Type B pancreatic cell (in vitro differentiated cells): ENCODE data around the gene MSH3. TPM values are rescaled to one million over a fixed set of nuclear protein-coding genes. Genes with fewer than 3 reads are reported as not detected.
"Not testable (repeated sequence)": the region's sequence is repeated elsewhere in the genome, so short reads cannot be mapped to it uniquely, and the experiment has no call there.

ENCODE experiments used
- DNase-seq: peaks from one replicate; pipeline ENCODE4 v3.0.0; 2021; ENCODE audit warnings: mixed read lengths; ENCODE audit not compliant: unreplicated experiment; ENCODE audit errors: extremely low spot score
- H3K27ac Mint-ChIP-seq: 2 replicates; pipeline ENCODE4 v1.8.0; 2021; ENCODE audit warnings: mild to moderate bottlenecking, mixed read lengths
- H3K27me3 Mint-ChIP-seq: 2 replicates; pipeline ENCODE4 v1.8.0; 2021; ENCODE audit warnings: mixed read lengths
- H3K36me3 Mint-ChIP-seq: 2 replicates; pipeline ENCODE4 v1.8.0; 2021; ENCODE audit warnings: mixed read lengths
- H3K4me1 Mint-ChIP-seq: one replicate; pipeline ENCODE4 v1.8.0; 2021; ENCODE audit warnings: mixed read lengths; ENCODE audit not compliant: unreplicated experiment
- H3K4me3 Mint-ChIP-seq: 2 replicates; pipeline ENCODE4 v1.8.0; 2021; ENCODE audit warnings: mild to moderate bottlenecking, mixed read lengths
- H3K9me3 Mint-ChIP-seq: 2 replicates; pipeline ENCODE4 v1.8.0; 2021; ENCODE audit warnings: mixed read lengths
- total RNA-seq: library from RNA; stranded (reverse); gene quantifications from 2 replicates; pipeline ENCODE4 v1.2.1, GENCODE V29; 2021; ENCODE audit warnings: low replicate concordance
- TF ChIP-seq, protein P1 (sequence below): fragments of 200-600 bp; sonication (generic); conservative IDR thresholded peaks from 2 replicates; pipeline ENCODE4 v1.5.0; 2021; ENCODE audit warnings: antibody characterized with exemption, mild to moderate bottlenecking

MSH3 gene
- total RNA-seq, 1 donor from 2014 or later = 13.9 TPM

DNA sequence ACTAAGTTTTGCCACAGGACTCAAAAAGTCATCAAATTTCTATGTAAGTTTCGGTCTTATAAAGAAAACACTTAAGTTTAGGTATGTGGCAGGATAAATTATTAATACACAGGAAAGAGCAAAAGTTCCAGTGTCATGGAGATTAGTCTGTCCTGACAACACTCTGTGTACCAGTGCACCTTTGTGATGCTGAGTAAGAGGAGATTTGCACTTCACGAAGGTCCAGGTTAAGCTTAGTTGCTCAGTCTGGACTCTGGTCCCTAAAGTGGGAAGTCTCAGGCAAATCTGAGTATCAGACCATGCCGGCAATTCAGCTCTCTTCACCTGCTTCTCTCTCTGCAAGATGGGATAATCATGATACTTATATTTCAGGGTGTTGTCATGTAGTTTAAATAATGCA is 166.2 kb downstream of the MSH3 start:
- DNase-seq = no peak
- Mint-ChIP-seq H3K36me3 (peaks cover 27% of the 10 kb centered on the region), H3K27ac (no peak overlapping the region), H3K9me3 (peaks cover 9% of the 10 kb centered on the region), H3K27me3 (no peaks in the 10 kb centered on the region), H3K4me1 (no peaks in the 10 kb centered on the region), H3K4me3 (no peak overlapping the region)
- TF ChIP-seq, protein P1, sequence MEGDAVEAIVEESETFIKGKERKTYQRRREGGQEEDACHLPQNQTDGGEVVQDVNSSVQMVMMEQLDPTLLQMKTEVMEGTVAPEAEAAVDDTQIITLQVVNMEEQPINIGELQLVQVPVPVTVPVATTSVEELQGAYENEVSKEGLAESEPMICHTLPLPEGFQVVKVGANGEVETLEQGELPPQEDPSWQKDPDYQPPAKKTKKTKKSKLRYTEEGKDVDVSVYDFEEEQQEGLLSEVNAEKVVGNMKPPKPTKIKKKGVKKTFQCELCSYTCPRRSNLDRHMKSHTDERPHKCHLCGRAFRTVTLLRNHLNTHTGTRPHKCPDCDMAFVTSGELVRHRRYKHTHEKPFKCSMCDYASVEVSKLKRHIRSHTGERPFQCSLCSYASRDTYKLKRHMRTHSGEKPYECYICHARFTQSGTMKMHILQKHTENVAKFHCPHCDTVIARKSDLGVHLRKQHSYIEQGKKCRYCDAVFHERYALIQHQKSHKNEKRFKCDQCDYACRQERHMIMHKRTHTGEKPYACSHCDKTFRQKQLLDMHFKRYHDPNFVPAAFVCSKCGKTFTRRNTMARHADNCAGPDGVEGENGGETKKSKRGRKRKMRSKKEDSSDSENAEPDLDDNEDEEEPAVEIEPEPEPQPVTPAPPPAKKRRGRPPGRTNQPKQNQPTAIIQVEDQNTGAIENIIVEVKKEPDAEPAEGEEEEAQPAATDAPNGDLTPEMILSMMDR = no peak

DNA sequence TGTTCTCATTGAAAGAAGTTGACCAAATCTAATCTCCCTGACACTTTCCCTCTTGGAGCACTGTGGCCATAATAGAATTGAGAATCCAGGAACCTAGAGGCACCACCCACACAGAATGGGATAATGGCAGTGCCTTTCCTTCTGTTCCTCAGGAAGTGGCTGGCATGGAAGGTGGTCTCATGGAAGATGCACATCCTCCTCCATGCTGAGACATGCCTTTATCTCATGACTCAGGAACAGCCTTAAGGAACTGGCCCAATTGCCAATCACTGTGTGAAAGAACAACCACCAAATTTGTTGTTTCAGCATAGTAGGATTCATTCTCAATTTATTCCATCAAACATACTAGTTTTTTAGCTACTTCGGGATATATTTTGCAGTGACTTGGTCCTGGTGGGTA is 168.2 kb downstream of the MSH3 start:
- Mint-ChIP-seq H3K4me3 (no peak overlapping the region), H3K4me1 (no peaks in the 10 kb centered on the region), H3K27ac (no peak overlapping the region), H3K27me3 (no peaks in the 10 kb centered on the region), H3K9me3 (peaks cover 9% of the 10 kb centered on the region), H3K36me3 (peaks cover 20% of the 10 kb centered on the region)
- DNase-seq = no peak
- TF ChIP-seq, protein P1 = no peak

DNA sequence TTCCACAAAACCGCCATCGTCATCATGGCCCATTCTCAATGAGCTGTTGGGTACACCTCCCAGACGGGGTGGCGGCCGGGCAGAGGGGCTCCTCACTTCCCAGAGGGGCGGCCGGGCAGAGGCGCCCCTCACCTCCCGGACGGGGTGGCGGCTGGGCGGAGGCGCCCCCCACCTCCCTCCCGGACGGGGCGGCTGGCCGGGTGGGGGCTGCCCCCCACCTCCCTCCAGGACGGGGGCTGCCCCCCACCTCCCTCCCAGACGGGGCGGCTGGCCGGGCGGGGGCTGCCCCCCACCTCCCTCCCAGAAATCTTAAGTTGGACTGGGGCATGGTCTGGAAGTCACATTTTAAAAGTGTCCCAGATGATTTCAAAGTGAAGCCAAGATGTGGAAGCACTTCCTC is 169.7 kb downstream of the MSH3 start:
- peaks cover 11% of the 10 kb centered on the region for H3K9me3 Mint-ChIP-seq
- peaks cover 24% of the 10 kb centered on the region for H3K36me3 Mint-ChIP-seq
- not testable (repeated sequence) for H3K27ac Mint-ChIP-seq, H3K27me3 Mint-ChIP-seq, H3K4me1 Mint-ChIP-seq, H3K4me3 Mint-ChIP-seq, DNase-seq

DNA sequence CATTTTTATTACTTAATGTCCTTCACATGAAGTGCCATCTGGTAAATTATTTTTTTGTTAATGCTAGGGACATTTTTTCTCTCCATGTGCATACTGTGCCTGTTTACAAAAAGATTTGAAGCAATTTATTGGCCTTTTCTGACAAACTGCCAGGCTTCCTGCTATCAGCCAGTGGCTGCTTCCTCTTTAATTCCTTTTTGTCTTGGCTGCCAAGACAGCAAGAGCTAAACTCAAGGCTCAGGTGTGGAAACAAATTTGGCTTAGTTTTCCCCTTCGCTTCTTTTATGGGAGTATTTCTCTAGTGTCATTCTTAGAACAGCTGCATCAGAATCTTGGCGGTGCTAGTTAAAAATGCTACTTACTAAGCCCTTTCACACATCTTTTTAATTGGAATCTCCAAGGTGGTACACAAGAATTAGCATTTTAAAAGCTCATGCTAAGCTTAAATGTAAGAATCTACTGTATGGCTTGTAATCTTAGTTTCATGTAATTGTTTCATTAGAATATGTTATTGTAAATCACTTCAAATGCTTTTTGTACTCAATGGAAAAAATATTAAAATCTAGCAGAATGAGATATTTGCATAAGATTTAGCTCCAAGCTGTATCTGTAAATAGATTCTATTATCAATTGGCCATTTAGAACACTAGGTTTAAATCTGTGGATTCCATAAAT is 171.5 kb downstream of the MSH3 start:
- TF ChIP-seq, protein P1 = no peak
- Mint-ChIP-seq H3K4me1 (no peaks in the 10 kb centered on the region), H3K9me3 (peaks cover 14% of the 10 kb centered on the region), H3K4me3 (no peak overlapping the region), H3K27ac (no peak overlapping the region), H3K27me3 (no peaks in the 10 kb centered on the region), H3K36me3 (peaks cover 27% of the 10 kb centered on the region)
- no peak for DNase-seq

DNA sequence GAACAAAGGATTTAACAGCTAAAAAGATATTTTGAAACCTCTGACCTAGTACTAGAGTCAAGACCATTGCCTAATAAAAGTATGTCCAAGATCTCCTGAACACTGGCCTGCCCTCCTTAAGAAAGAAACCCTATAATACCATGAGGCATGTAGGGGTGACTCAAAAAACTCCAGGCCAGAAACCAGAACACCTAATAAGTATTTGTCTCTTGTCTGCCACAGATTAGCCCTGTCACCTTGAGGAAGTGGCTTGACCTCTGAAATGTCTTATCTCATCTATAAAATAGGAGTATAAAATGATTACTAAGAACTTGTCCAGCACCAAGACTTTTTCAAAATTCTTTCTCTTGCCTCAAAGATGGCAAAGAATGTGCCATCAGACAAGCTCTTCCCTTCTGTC is 180.3 kb downstream of the MSH3 start:
- no peaks in the 10 kb centered on the region for H3K4me1 Mint-ChIP-seq
- no peak overlapping the region for H3K27ac Mint-ChIP-seq
- no peak overlapping the region for H3K4me3 Mint-ChIP-seq
- TF ChIP-seq, protein P1 = no peak
- no peaks in the 10 kb centered on the region for H3K27me3 Mint-ChIP-seq
- peaks cover 4% of the 10 kb centered on the region for H3K36me3 Mint-ChIP-seq
- no peaks in the 10 kb centered on the region for H3K9me3 Mint-ChIP-seq
- no peak for DNase-seq

DNA sequence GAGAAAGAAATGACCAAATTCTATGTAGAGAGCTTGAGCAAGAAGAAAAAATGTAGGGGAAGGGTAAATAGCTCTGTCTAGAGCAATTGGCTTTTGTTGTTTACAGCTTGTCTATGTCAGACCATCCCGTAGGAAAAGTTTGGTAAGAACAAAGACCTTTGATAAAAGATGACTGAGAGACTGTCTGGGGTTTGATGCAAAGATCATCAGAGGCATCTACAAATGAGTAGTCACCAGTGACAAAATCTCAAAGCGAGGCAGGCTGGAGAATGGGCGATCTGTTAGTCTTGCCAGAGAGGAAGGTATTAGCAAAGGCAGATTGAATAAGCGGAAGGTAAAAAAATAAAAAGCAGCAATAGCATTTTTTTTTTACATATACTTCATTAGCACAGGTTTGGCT is 180.7 kb downstream of the MSH3 start:
- TF ChIP-seq, protein P1 = no peak
- no peaks in the 10 kb centered on the region for H3K27me3 Mint-ChIP-seq
- no peak overlapping the region for H3K4me3 Mint-ChIP-seq
- H3K36me3 Mint-ChIP-seq = peaks cover 4% of the 10 kb centered on the region
- H3K4me1 Mint-ChIP-seq = no peaks in the 10 kb centered on the region
- no peak for DNase-seq
- no peak overlapping the region for H3K27ac Mint-ChIP-seq
- H3K9me3 Mint-ChIP-seq = no peaks in the 10 kb centered on the region
